Adipocyte (in vitro differentiated cells): ENCODE measurements around the gene TRPC4AP.

Experiments used
- DNase-seq: peaks from one replicate; pipeline ENCODE4 v3.0.0-alpha.2; 2015; ENCODE audit warnings: low read depth
- H3K27me3 ChIP-seq: replicated peaks from 2 replicates; pipeline ENCODE4 v1.7.0; 2013; ENCODE audit warnings: mild to moderate bottlenecking, low read length, moderate library complexity; ENCODE audit not compliant: control insufficient read depth, insufficient read depth
- H3K36me3 ChIP-seq: 2 replicates; pipeline ENCODE4 v1.7.0; 2013; ENCODE audit warnings: low read length, mild to moderate bottlenecking, moderate library complexity; ENCODE audit not compliant: control insufficient read depth, insufficient read depth, severe bottlenecking
- H3K4me1 ChIP-seq: 2 replicates; pipeline ENCODE4 v1.7.0; 2013; ENCODE audit warnings: mild to moderate bottlenecking, low read length, moderate library complexity; ENCODE audit not compliant: control insufficient read depth, insufficient read depth
- H3K4me3 ChIP-seq: 2 replicates; pipeline ENCODE4 v1.7.0; 2013; ENCODE audit warnings: mild to moderate bottlenecking, low read length, moderate library complexity
- H3K9ac ChIP-seq: 2 replicates; pipeline ENCODE4 v1.7.0; 2013; ENCODE audit warnings: mild to moderate bottlenecking, low read length, moderate library complexity
- H3K9me3 ChIP-seq: 2 replicates; pipeline ENCODE4 v1.7.0; 2013; ENCODE audit warnings: mild to moderate bottlenecking, low read length, moderate library complexity; ENCODE audit not compliant: control insufficient read depth

Gene TRPC4AP

GRCh38 chr20:35004051-35004725 is 88.4 kb downstream of the TRPC4AP start:
- H3K4me1 ChIP-seq: peaks cover 15% of the 10 kb centered on the region
- no peak for DNase-seq
- no peaks in the 10 kb centered on the region for H3K27me3 ChIP-seq
- peaks cover 100% of the 10 kb centered on the region for H3K36me3 ChIP-seq
- no peaks in the 10 kb centered on the region for H3K9me3 ChIP-seq
- H3K4me3 ChIP-seq: no peak overlapping the region
- H3K9ac ChIP-seq: no peak overlapping the region

- Histone ChIP-seq H3K9ac (no peak overlapping the region), H3K4me3 (no peak overlapping the region), H3K9me3 (no peaks in the 10 kb centered on the region), H3K27me3 (no peaks in the 10 kb centered on the region), H3K36me3 (peaks cover 100% of the 10 kb centered on the region), H3K4me1 (peaks cover 7% of the 10 kb centered on the region)
- DNase-seq: no peak
Measured at GRCh38 chr20:35003211-35004031, 89.2 kb downstream of the TRPC4AP start.

- no peak overlapping the region for H3K9ac ChIP-seq
- H3K4me3 ChIP-seq: no peak overlapping the region
- H3K36me3 ChIP-seq: peaks cover 98% of the 10 kb centered on the region
- no peak for DNase-seq
- H3K9me3 ChIP-seq: no peaks in the 10 kb centered on the region
- H3K4me1 ChIP-seq: no peaks in the 10 kb centered on the region
- H3K27me3 ChIP-seq: no peaks in the 10 kb centered on the region
Measured at GRCh38 chr20:35002426-35003210, 90.0 kb downstream of the TRPC4AP start.

- Histone ChIP-seq H3K9me3 (no peaks in the 10 kb centered on the region), H3K36me3 (peaks cover 89% of the 10 kb centered on the region), H3K9ac (no peak overlapping the region), H3K4me3 (no peak overlapping the region), H3K27me3 (no peaks in the 10 kb centered on the region), H3K4me1 (no peaks in the 10 kb centered on the region)
- DNase-seq: peak; percentile 15
Measured at GRCh38 chr20:35001596-35002362, 90.8 kb downstream of the TRPC4AP start.

- no peak for DNase-seq
- no peak overlapping the region for H3K9ac ChIP-seq
- no peak overlapping the region for H3K4me3 ChIP-seq
- no peaks in the 10 kb centered on the region for H3K9me3 ChIP-seq
- H3K4me1 ChIP-seq: no peaks in the 10 kb centered on the region
- H3K36me3 ChIP-seq: peaks cover 86% of the 10 kb centered on the region
- no peaks in the 10 kb centered on the region for H3K27me3 ChIP-seq
Measured at GRCh38 chr20:35000922-35001595, 91.5 kb downstream of the TRPC4AP start.

GRCh38 chr20:35000311-35000921 is 92.2 kb downstream of the TRPC4AP start:
- Histone ChIP-seq H3K36me3 (peaks cover 86% of the 10 kb centered on the region), H3K9me3 (no peaks in the 10 kb centered on the region), H3K4me3 (no peak overlapping the region)

GRCh38 chr20:34999782-35000181 is 92.8 kb downstream of the TRPC4AP start:
- Histone ChIP-seq H3K27me3 (no peaks in the 10 kb centered on the region), H3K36me3 (peaks cover 82% of the 10 kb centered on the region), H3K9ac (no peak overlapping the region), H3K4me1 (no peaks in the 10 kb centered on the region), H3K4me3 (no peak overlapping the region), H3K9me3 (no peaks in the 10 kb centered on the region)
- no peak for DNase-seq

More at GRCh38 chr20:35000311-35000921, 92.2 kb downstream of the TRPC4AP start:
- Histone ChIP-seq H3K27me3 (no peaks in the 10 kb centered on the region), H3K9ac (no peak overlapping the region), H3K4me1 (no peaks in the 10 kb centered on the region)
- DNase-seq: no peak

- no peak overlapping the region for H3K9ac ChIP-seq
- H3K27me3 ChIP-seq: no peaks in the 10 kb centered on the region
- no peaks in the 10 kb centered on the region for H3K4me1 ChIP-seq
- no peaks in the 10 kb centered on the region for H3K9me3 ChIP-seq
- peaks cover 75% of the 10 kb centered on the region for H3K36me3 ChIP-seq
- DNase-seq: no peak
- H3K4me3 ChIP-seq: no peak overlapping the region
Measured at GRCh38 chr20:34999021-34999451, 93.6 kb downstream of the TRPC4AP start.

GRCh38 chr20:34998331-34998950 is 94.2 kb downstream of the TRPC4AP start:
- Histone ChIP-seq H3K36me3 (peaks cover 75% of the 10 kb centered on the region), H3K9me3 (no peaks in the 10 kb centered on the region), H3K4me1 (no peaks in the 10 kb centered on the region), H3K27me3 (no peaks in the 10 kb centered on the region), H3K9ac (no peak overlapping the region), H3K4me3 (no peak overlapping the region)
- no peak for DNase-seq

GRCh38 chr20:34997774-34998173 is 94.8 kb downstream of the TRPC4AP start:
- Histone ChIP-seq H3K9me3 (no peaks in the 10 kb centered on the region), H3K4me3 (no peak overlapping the region), H3K36me3 (peaks cover 70% of the 10 kb centered on the region), H3K4me1 (no peaks in the 10 kb centered on the region), H3K27me3 (no peaks in the 10 kb centered on the region), H3K9ac (no peak overlapping the region)
- DNase-seq: no peak
